ENCODE data around the gene RHBDL1.

DNA sequence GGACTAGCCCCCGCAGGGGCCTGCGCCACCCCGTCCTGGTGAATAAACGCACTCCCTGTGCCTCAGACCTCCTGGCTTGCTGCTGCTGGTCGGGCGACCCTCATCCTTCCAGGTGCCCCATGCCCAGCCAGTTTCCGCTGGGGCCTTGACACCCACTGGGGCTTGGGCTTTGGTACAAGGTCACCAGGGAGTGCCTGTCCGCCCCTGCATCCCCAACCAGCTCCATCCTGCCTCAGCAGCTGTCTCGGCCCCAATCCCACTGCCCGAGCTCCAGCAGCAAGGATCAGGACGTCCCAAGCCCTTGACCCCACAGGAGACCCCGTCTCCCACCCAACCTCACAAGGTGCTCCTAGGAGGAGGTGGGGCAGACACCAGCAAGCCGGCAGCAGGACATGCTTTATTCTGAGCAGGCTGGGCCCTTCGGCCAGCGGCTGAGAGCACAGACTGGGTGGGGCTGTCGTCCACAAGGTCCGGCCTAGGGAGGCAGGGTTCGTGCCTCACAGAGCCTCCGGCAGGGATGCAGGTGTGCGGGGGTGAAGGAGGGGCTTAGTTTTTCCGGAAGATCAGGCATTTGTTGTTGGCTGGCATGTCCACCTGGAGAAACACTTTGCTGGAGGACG lies 41.3 kb upstream of the RHBDL1 start:
- TF ChIP-seq, protein P1, sequence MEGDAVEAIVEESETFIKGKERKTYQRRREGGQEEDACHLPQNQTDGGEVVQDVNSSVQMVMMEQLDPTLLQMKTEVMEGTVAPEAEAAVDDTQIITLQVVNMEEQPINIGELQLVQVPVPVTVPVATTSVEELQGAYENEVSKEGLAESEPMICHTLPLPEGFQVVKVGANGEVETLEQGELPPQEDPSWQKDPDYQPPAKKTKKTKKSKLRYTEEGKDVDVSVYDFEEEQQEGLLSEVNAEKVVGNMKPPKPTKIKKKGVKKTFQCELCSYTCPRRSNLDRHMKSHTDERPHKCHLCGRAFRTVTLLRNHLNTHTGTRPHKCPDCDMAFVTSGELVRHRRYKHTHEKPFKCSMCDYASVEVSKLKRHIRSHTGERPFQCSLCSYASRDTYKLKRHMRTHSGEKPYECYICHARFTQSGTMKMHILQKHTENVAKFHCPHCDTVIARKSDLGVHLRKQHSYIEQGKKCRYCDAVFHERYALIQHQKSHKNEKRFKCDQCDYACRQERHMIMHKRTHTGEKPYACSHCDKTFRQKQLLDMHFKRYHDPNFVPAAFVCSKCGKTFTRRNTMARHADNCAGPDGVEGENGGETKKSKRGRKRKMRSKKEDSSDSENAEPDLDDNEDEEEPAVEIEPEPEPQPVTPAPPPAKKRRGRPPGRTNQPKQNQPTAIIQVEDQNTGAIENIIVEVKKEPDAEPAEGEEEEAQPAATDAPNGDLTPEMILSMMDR (conservative IDR thresholded peaks at IDR 0.05; ENCODE audit: low read depth, low read length) = no peak
- TF ChIP-seq EZH2phosphoT487 (IDR thresholded peaks at IDR 0.05; ENCODE audit: borderline replicate concordance, low read length) (no peak), EZH2 (IDR thresholded peaks at IDR 0.05; ENCODE audit: low read length, unreplicated experiment) (no peak)

Measured in PC-3 (cell line).